Measurements from ENCODE around the gene PRAMEF13.
"Not testable (repeated sequence)": the region's sequence is repeated elsewhere in the genome, so short reads cannot be mapped to it uniquely, and the experiment has no call there.

DNA sequence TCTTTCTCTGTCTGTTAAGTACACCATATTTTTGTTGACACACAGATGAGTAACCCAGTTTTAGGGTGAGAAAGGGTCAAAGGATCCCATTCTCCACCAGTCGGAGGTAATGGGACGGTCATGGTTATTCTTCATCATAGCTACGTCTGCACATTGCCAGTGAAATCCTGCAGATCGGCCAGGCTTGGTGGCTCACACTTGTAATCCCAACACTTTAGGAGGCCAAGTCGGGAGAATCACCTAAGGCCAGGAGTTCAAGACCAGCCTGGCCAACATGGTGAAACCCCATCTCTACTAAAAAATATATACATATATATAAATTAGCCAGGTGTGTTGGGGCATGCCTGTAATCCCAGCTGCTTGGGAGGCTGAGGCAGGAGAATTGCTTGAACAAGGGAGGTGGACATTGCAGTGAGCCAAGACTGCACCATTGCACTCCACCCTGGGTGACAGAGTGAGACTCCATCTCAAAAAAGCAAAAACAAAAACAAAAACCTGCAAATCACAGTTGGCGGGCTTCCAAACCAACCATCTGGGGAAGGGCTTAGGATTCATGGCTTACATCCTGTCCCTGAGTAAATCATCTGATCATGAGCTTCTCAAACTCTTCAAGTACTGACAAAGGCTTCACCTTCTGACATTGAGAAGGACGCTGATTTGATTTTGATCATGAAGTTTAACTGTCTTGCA is 30.0 kb upstream of the PRAMEF13 start:
- TF ChIP-seq EZH2 (IDR thresholded peaks at IDR 0.05; ENCODE audit: low read length, unreplicated experiment); EZH2phosphoT487 (IDR thresholded peaks at IDR 0.05; ENCODE audit: borderline replicate concordance, low read length): not testable (repeated sequence)
- TF ChIP-seq, protein P1, sequence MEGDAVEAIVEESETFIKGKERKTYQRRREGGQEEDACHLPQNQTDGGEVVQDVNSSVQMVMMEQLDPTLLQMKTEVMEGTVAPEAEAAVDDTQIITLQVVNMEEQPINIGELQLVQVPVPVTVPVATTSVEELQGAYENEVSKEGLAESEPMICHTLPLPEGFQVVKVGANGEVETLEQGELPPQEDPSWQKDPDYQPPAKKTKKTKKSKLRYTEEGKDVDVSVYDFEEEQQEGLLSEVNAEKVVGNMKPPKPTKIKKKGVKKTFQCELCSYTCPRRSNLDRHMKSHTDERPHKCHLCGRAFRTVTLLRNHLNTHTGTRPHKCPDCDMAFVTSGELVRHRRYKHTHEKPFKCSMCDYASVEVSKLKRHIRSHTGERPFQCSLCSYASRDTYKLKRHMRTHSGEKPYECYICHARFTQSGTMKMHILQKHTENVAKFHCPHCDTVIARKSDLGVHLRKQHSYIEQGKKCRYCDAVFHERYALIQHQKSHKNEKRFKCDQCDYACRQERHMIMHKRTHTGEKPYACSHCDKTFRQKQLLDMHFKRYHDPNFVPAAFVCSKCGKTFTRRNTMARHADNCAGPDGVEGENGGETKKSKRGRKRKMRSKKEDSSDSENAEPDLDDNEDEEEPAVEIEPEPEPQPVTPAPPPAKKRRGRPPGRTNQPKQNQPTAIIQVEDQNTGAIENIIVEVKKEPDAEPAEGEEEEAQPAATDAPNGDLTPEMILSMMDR (conservative IDR thresholded peaks at IDR 0.05; ENCODE audit: low read depth, low read length): not testable (repeated sequence)

All from PC-3 (cell line).